HG03469 (cell line): ENCODE data around the gene CD200.
"Not testable (repeated sequence)": the region's sequence is repeated elsewhere in the genome, so short reads cannot be mapped to it uniquely, and the experiment has no call there.

Source experiments
- ATAC-seq: cut with Tn5 transposase; IDR thresholded peaks from one replicate; pipeline ENCODE4 v1.9.1; 2021; ENCODE audit warnings: mild to moderate bottlenecking, moderate library complexity, moderate number of reproducible peaks; ENCODE audit not compliant: unreplicated experiment

CD200 gene

DNA sequence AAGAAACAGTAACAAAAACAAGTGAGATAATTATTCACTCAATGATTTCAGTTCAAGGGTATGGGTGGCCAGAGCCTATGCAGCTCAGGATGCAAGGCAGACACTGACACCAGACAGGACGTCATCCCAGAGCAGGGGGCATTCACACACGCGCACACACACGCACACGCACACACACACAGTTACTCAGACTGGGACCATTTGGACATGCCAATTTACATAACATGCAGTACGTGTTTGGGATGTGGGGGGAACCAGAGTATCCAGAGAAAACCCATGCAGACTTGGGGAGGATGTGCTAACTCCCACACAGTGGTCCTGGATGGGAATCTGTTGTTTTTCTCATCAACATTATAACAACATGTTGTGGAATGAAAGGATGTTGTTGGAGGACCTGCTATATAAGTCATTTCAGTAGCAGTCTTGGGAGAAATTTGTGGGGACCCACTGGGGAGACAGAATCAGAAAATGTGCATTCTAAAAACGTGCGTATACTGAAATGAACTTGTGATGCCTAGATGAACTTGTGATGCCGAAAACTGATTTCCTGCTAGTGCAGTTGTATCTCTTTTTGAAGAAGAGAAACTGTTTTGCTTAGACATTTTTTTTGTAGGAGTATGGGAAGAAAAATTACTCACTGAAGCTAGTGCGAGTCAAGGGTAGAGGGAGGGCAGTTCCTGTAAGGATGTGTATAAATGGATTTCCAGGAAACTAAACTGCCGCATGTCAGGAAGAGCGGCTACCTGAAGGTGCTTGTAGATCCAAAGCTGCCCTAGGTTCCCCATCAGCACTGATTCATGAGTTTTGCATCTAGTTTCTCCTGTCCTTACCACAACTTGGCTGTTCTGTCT is 25.2 kb downstream of the CD200 start:
- no peak for ATAC-seq

DNA sequence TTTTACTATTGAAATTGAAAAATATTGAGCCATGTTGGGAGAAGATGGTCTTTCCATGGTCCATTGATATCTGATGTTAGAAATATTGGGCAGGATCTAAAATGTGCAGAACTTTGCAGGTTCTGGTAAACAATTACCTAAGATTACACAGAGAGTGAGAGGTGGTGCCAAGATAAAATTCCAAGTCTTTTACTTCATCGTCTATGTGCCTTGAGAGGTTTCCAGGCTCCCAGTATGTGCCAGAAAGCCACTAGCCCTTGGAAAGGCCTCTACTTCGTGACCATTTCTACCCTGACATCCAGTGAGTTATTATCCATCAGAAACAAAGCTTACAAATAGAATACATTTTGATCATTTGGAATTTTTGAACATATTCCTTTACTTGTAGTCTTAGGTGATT is 27.6 kb downstream of the CD200 start:
- ATAC-seq, result no peak

DNA sequence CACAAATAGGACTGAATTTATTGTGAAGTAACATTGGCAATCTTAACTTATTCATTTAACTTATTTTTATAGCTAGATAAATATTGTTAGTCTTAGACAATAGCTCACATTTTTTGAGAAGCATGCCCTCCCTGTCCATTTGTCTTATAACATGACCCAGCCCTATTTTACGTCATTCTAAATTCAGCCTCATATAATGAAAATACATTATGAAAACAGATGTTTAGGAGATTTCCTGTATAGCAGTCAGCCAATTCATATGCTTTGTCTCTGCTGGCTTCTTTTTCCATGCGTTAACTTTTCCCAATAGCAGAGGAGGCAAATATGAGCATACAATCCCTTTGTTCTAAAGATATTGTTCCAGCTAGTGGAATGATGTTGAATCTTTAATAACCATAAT is 29.3 kb downstream of the CD200 start:
- ATAC-seq, result no peak

DNA sequence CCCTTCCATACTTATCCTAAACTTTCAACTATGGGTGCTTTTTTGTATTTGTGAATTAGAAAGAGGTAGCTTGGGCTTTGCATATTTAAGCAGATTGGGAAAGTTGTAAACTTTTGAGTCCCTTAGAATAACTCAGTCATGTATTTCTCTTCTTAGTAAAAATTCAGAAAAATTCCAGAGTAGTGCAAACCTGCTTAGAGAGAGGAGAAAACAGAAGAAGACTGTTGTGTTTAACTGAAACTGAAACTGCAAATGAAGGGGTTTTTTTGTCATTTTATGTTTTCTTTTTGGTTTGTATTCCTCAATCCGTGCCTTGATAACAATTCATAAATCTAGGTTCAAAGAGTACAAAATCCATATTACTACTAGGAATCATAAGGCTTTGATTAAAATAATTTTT is 31.3 kb downstream of the CD200 start:
- no peak for ATAC-seq

DNA sequence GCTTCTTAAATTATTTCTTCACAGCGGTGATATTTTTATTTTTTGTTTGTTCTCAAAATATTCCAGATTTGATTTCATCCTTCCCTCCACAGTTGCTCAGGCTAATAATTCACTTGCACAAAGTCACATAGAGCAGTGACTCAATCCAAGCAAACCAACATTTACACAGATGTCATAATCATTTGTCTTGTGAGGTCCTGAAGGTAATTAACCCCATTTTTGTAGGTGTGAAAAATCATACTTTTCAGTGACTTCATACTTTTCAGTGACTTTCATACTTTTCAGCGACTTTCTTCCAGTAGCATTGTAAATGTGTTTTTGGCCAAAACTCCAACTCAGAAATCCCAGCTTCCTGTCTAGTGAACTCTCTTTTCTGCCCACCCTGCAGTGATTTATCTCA is 32.1 kb downstream of the CD200 start:
- no peak for ATAC-seq

DNA sequence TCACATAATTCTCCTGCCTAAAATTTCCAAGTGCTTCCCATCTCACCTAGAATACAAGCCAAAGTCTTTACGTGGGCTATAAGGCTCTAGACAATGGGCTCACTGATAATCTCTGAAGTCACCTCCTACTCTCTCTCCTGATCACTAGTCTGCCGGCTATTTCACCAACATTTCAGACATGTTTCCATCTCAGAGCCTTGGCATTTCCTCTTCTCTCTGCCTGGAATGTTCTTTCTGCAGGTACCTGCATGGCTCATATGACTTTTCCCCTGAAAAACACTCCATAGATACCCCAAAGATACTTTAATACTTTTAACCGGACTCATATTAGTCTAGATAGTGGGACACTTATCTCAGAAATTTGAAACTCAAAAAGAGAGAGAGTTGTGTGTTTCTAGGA is 32.7 kb downstream of the CD200 start:
- ATAC-seq, result no peak

DNA sequence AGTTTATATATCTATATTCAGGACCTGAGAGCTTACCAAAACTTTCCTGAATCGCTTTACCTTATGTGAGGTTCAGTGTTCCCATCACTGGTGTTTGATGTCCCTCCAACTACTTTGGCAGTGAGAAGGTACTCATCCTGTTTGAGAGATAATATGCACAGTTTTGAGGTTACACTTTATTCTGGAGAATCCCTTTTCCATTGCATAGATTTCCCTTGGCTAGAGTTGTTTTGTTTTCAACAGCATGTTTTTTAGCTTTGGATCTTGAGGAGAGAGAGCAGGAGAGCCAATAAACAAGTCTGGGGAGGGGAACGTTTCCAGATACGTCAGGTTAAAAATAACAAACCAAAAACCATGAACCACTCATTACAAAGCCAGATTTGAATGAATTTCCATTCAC is 33.6 kb downstream of the CD200 start:
- no peak for ATAC-seq

DNA sequence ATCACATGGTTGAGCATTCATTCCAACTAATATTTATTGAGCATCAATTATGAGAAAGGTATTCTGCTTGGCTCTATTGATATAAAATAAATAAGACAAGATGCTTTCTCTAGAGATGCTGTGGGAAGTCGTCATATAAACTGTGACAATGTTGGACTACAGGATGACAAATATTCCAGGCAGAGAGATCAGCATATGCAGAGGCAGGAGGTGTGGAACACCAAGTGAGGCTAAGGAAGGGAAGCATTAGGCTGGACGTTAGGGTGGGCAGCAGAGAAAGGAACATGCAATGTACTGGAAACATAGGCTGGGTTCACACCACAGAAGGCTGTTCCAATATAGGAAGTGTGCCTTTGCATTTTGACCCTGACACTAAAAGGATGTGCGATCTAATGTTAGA is 38.6 kb downstream of the CD200 start:
- ATAC-seq, result no peak

DNA sequence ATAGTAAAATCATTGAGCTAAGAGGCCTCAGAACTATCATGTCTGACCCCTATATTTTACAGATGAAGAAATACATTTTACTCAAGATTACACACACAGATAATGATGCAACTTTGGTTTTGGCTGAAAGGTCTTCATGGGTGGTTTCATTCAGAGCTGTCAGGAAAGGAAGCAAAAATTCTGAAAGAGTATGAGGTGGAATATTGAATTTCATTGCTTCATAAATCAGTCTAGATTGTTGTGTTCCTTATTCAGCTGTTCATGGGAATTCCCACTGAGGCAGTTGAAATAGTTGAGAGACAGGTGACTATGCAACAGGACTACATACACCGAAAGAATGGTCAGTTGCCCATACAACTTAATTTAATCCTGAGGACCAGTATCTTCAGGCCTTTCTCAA is 39.4 kb downstream of the CD200 start:
- no peak for ATAC-seq

DNA sequence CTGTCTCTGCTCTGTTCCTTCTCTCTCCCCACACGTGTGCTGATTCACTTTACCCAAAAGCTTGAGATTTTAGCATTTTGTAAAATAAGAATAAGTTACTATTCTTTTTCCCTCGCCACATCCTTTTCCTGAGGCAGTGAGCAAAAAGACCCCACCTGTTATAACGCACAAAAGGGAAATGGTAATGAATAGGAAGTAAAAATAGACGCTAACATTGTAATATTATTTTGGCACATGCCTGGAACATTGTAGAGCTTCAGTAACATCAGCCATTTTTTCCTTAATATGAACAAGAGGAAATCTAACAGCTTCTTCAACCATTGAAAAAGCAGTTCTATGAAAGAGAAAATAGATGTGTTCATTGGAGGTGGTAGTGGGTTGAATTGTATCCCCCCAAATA is 40.5 kb downstream of the CD200 start:
- ATAC-seq, result no peak

DNA sequence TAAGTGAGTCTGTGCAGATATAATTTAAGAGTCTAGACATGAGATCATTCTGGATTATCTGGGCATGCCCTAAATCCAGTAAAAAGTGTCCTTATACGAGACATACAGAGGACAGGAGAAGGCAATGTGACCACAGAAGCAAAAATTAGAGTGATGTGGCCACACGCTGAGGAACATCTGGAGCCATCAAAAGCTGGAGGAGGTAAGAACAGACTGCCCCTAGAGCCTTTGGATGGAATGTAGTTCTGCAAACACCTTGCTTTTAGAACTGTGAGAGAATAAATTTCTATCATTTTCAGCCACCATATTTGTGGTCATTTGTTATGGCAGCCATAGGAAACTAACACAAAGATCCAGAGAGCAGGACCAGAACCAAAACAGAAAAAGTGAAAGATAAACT is 41.0 kb downstream of the CD200 start:
- no peak for ATAC-seq

DNA sequence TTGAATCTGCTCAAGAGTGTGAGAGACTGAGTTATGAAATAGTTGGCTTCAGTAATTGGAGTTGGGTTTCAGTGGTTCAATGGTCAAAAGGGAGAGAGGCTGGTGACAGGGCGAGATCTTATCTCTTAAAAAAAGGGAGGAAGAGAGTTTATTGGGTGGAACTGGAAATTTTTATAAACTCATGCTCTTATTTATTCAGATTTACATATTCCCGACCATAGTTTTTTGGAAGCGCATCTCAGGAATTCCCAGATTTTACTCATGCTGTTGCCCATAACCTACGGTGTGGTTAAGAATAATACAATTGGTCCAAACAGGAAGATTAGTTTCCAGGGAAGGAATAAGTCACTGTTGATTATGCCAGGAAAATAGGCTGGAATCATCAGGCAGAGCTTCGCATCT is 41.4 kb downstream of the CD200 start:
- ATAC-seq, result no peak

DNA sequence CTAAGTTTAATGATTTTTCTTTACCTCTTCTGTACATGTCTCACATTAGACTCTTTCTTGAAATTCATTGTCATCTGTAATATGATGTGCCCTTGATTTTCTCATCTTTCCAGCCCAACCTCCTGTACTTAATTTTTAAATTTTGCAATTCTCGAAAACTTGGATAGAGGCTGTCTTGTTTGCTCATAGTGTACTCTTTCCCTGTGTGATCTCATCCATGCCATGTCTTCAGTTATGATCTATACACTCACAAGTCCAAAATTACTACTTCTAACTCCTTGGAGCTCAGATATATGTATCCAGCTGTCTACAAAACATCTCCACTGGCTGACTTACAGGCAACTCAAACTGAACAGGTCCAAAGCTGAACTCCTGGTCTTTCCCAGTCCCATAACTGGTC is 42.2 kb downstream of the CD200 start:
- no peak for ATAC-seq

DNA sequence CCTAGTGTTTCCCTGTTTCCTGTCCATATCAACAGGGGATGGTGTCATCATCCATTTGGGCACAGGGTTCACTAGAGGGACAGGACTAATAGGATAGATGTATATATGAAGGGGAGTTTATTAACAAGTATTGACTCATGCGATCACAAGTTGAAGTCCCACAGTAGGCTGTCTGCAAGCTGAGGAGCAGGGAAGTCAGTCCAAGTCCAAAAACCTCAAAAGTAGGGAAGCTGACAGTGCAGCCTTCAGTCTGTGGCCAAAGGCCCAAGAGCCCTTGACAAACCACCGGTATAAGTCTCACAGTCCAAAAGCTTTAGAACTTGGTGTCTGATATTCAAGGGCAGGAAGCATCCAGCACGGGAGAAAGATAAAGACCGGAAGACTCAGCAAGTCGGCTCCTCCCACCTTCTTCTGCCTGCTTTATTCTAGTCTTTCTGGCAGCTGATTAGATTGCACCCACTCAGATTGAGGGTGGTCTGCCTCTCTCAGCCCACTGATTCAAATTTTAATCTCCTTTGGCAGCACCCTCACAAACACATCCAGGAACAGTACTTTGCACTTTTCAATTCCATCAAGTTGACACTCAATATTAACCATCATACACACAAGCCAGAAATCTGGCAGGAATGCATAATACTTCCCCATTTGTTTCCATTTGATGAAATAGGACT is 43.4 kb downstream of the CD200 start:
- no peak for ATAC-seq

DNA sequence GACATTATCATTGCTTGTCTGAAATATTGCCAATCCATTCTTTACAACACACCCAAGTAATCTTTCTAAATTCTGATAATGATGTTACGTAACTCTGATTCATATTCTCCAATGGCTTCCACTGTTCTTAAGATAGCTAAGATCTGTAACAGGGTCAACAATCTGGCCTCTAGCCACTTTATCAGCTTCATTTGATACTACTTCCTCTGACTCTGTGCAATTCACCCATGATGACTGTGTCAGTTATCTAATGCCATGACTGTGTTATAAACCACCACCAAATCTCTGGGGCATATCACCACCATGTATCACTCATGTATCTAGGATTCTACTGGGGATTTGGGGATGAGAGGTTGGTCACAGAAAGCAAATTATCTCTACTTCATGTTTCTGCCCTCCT is 44.0 kb downstream of the CD200 start:
- ATAC-seq, result no peak

DNA sequence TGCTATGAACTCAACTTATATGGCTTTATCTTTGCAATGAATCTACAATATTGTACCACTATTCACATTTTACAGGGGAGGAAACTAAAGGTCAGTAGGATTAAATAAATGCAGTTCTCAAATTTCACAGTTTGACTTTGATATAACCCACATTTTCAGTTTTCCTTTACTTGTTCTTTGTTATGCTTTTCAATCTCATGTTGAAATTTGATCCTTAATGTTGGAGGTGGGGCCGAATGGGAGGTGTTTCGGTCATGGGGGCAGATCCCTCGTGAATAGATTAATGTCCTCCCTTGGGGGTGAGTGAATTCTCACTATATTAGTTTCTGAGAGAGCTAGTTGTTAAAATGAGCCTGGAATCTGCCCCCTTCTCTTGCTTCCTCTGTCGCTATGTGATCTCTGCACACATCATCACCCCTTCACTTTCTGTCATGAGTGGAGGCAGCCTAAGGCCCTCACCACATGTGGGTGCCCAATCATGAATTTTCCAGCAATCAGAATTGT is 44.7 kb downstream of the CD200 start:
- no peak for ATAC-seq

DNA sequence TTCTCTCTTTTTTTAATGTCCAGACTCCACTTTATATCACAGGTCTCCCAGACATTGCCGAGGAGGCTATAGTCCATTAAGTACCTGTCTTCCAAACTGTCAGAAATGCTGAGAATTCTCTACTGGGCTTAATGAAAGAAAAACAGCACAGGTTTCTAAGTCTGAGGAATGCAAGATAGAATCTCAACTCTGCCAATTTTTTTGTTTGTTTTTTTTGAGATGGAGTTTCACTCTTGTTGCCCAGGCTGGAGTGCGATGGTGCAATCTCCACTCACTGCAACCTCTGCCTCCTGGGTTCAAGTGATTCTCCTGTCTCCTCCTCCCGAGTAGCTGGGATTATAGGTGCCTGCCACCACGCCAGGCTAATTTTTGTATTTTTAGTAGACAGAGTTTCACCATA is 45.4 kb downstream of the CD200 start:
- ATAC-seq, result not testable (repeated sequence)

DNA sequence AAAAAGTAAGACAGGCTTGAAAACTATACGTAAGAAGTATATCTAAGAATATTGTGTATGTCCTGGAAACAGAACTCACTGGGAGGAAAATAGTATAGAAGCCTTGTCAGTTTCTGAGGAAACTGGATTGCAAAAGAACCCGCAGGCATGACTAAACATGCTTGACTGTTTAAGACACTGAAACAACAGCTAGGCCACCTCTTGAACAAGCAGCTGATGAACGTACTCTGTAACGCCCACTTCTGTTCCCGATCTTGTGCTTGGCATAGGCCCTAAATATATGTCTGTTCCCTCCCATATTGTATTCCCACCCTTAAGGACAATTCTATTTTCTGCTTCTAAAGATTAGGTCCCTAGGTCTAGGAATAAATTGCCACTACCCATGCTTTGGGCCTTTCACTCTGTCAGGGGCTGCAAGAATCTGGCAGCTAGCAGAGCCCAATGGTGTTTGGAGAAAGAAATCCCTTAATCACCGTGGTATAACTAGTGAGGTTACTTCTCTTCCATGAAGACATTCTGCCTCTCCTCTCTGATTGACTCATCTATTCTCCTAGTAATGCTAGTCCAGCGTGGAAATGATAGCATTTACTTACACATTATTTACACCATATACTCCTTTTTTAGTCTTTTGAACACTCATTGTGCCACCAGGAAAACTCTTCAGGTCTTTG is 46.2 kb downstream of the CD200 start:
- no peak for ATAC-seq

DNA sequence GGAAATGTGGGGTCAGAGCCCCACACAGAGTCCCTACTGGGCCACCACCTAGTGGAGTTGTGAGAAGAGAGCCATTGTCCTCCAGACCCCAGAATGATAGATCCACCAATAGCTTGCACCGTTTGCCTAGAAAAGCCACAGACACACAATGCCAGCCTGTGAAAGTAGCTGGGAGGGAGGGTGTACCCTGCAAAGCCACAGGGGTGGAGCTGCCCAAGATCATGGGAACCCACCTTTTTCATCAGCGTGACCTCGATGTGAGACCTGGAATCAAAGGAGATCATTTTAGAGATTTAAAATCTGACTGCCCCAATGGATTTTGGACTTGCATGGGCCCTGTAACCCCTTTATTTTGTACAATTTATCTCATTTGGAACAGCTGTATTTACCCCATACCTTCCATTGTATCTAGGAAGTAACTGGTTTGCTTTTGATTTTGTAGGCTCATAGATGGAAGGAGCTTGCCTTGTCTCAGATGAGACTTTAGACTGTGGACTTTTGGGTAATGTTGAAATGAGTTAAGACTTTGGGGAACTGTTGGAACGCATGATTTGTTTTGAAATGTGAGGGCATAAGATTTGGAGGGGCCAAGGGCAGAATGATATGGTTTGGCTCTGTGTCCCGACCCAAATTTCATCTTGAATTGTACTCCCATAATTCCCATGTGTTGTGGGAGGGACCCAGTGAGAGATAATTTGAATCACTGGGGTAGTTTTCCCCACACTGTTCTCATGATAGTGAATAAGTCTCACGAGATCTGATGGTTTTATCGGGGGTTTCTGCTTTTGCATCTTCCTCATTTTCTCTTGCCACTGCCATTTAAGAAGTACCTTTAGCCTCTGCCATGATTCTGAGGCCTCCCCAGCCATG is 49.0 kb downstream of the CD200 start:
- ATAC-seq, result no peak

DNA sequence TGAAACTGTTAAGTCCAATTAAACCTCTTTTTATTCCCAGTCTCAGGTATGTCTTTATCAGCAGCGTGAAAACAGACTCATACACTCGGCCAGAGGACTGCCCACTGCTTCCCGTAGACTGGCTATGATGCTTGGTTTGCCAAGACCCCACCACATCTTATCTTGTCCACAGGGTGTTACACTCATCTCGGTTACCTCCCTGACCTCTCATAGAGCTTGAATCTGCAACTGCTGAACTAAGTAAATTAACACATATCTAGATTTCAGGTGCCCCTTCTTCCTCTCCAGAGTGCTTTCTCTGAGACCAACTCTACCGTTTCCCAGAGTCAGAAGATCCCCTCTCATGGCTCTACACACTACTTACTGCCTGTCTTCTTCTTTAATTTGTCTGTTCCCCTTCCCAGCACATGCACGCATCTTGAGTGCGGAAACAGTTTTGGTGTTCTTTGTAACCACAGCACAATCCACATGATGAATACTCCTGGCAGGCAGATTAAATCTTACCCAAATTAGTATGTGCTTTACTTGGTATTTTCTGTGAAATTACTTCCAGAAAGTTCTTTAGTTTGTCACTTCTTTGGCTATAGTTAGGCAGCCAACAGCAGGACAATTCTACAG is 49.7 kb downstream of the CD200 start:
- ATAC-seq, result no peak
